Tracheal epithelial cell (primary cell): ENCODE measurements around the gene NECAP2. TPM values are rescaled to one million over a fixed set of nuclear protein-coding genes. Genes with fewer than 3 reads are reported as not detected.

Experiments
- total RNA-seq: library from RNA; depleted of rRNA; stranded (reverse); fragments of >200 nt; gene quantifications from 2 replicates; pipeline ENCODE4 v1.2.1, GENCODE V29; 2014

The NECAP2 gene
- 62.7 and 181 TPM in 2 replicates for total RNA-seq

GRCh38 chr1:16440470-16441281, at the start of gene NECAP2:
Gene NECAP2, plus strand, starts transcription at chr1:16440724. Its CDS starts 38 bp downstream, at chr1:16440762.

DNA sequence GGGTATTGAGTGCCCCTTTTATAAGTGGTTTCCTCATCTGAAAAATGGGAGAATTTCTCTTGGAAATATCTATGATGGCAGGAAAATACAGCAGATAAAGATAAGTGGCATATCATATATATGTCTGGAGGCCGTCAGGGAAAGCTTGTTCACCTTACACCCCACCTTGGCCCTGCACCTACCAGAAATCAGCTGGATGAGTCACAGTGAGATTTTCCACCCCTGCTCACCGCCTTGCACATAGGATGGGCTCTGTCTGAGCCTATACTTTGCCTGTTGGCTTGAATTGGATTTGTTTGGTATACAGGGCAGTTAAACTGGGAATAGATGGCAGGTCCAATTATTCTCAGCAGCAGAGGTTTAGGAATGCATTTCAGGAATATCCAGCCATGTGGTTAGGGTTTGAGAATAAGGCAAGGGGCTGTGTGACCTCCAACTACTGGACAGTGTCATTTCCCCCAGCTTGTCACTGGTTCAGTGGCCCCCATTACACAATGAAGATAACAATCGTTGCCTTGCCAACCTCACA, 3.5 kb upstream of the NECAP2 start, which contains the start of gene SPATA21:
Gene SPATA21, minus strand, starts transcription at position 479 of the 529 bp plus-strand sequence. CDS start 6,053 bp downstream, outside the sequence.

Other genes with a start within 250 kb of the NECAP2 start
- 2.1 and 5.1 TPM in 2 replicates for gene ARHGEF19, start 228.1 kb upstream of the NECAP2 start, total RNA-seq
- 5.1 and 6.4 TPM in 2 replicates for gene CPLANE2, start 203.5 kb upstream of the NECAP2 start, total RNA-seq
- gene FBXO42, start 88.2 kb upstream of the NECAP2 start, total RNA-seq: 11.5 and 15.2 TPM in 2 replicates
- gene SZRD1, start 73.5 kb upstream of the NECAP2 start, total RNA-seq: 15.9 and 18.8 TPM in 2 replicates
- not detected in 2 replicates for gene SPATA21, start 3.3 kb upstream of the NECAP2 start, total RNA-seq
- under 0.01 TPM in 2 replicates for gene RNU1-1, start 73.6 kb downstream of the NECAP2 start, total RNA-seq
- 11.8 and 26.6 TPM in 2 replicates for gene NBPF1, start 172.8 kb downstream of the NECAP2 start, total RNA-seq
- under 0.01 TPM in 2 replicates for gene RNU1-3, start 226.2 kb downstream of the NECAP2 start, total RNA-seq